Measurements from ENCODE around the gene ARHGAP24. TPM values are rescaled to one million over a fixed set of nuclear protein-coding genes. Genes with fewer than 3 reads are reported as not detected.

ARHGAP24 gene
- total RNA-seq, 1 donor, result 67.6 TPM

GRCh38 chr4:85681921-85682320 lies 207.0 kb downstream of the ARHGAP24 start:
- TF ChIP-seq CTCF (IDR thresholded peaks at IDR 0.05; ENCODE audit: insufficient read depth, low read length), result no peak

GRCh38 chr4:85682391-85682790 lies 207.4 kb downstream of the ARHGAP24 start:
- no peak overlapping the region for H3K4me3 ChIP-seq (ENCODE audit: low read depth, low read length)
- DNase-seq (ENCODE audit: low read depth), result no peak
- TF ChIP-seq CTCF (IDR thresholded peaks at IDR 0.05; ENCODE audit: insufficient read depth, low read length), result no peak

More at GRCh38 chr4:85681921-85682320, 207.0 kb downstream of the ARHGAP24 start:
- H3K4me3 ChIP-seq (ENCODE audit: low read depth, low read length), result no peak overlapping the region
- DNase-seq (ENCODE audit: low read depth), result no peak

GRCh38 chr4:85684676-85685075 lies 209.7 kb downstream of the ARHGAP24 start:
- H3K4me3 ChIP-seq (ENCODE audit: low read depth, low read length), result no peak overlapping the region
- no peak for TF ChIP-seq CTCF (IDR thresholded peaks at IDR 0.05; ENCODE audit: insufficient read depth, low read length)
- DNase-seq (ENCODE audit: low read depth), result no peak

- no peak for TF ChIP-seq CTCF (IDR thresholded peaks at IDR 0.05; ENCODE audit: insufficient read depth, low read length)
- no peak for DNase-seq (ENCODE audit: low read depth)
- H3K4me3 ChIP-seq (ENCODE audit: low read depth, low read length), result no peak overlapping the region
Observed at GRCh38 chr4:85686398-85686797, 211.4 kb downstream of the ARHGAP24 start.

GRCh38 chr4:85688055-85688740 lies 213.2 kb downstream of the ARHGAP24 start:
- H3K4me3 ChIP-seq (ENCODE audit: low read depth, low read length), result no peak overlapping the region
- TF ChIP-seq CTCF (IDR thresholded peaks at IDR 0.05; ENCODE audit: insufficient read depth, low read length), result no peak
- no peak for DNase-seq (ENCODE audit: low read depth)

GRCh38 chr4:85696661-85697060 lies 221.7 kb downstream of the ARHGAP24 start:
- no peak for TF ChIP-seq CTCF (IDR thresholded peaks at IDR 0.05; ENCODE audit: insufficient read depth, low read length)
- no peak for DNase-seq (ENCODE audit: low read depth)
- no peak overlapping the region for H3K4me3 ChIP-seq (ENCODE audit: low read depth, low read length)

GRCh38 chr4:85697854-85698253 lies 222.9 kb downstream of the ARHGAP24 start:
- no peak for DNase-seq (ENCODE audit: low read depth)
- H3K4me3 ChIP-seq (ENCODE audit: low read depth, low read length), result no peak overlapping the region
- no peak for TF ChIP-seq CTCF (IDR thresholded peaks at IDR 0.05; ENCODE audit: insufficient read depth, low read length)

Measured in fibroblast of the aortic adventitia (primary cell).